DMS153 treated with DMSO at 0.1 percent for 48 hours (cell line): ENCODE results near the gene PTH1R.

Experiments
- DNase-seq: peaks from one replicate; lab custom pipeline; 2025; ENCODE audit not compliant: unreplicated experiment; lab: John Stamatoyannopoulos, UW

Gene PTH1R

GRCh38 chr3:46881596-46882376 lies 4.3 kb downstream of the PTH1R start:
- no peak for DNase-seq

GRCh38 chr3:46882377-46883053 lies 5.0 kb downstream of the PTH1R start:
- DNase-seq = no peak

GRCh38 chr3:46883054-46883829 lies 5.7 kb downstream of the PTH1R start:
- DNase-seq = no peak

GRCh38 chr3:46883830-46884185 lies 6.3 kb downstream of the PTH1R start:
- DNase-seq = no peak

GRCh38 chr3:46884427-46884826 lies 6.9 kb downstream of the PTH1R start:
- no peak for DNase-seq

- DNase-seq = no peak
These were observed 7.4 kb downstream of the PTH1R start for GRCh38 chr3:46884929-46885328.

GRCh38 chr3:46885612-46886011 lies 8.1 kb downstream of the PTH1R start:
- no peak for DNase-seq

- no peak for DNase-seq
These were observed 10.5 kb downstream of the PTH1R start for GRCh38 chr3:46887980-46888494.

GRCh38 chr3:46888705-46889104 lies 11.2 kb downstream of the PTH1R start:
- DNase-seq = no peak

- DNase-seq = no peak
These were observed 12.0 kb downstream of the PTH1R start for GRCh38 chr3:46889381-46890110.

GRCh38 chr3:46890132-46890531 lies 12.6 kb downstream of the PTH1R start:
- DNase-seq = no peak

- no peak for DNase-seq
These were observed 13.6 kb downstream of the PTH1R start for GRCh38 chr3:46891132-46891531.

- no peak for DNase-seq
These were observed 15.0 kb downstream of the PTH1R start for GRCh38 chr3:46892285-46893145.

GRCh38 chr3:46893146-46893748 lies 15.7 kb downstream of the PTH1R start:
- no peak for DNase-seq

- DNase-seq = no peak
These were observed 16.2 kb downstream of the PTH1R start for GRCh38 chr3:46893763-46894162.

- DNase-seq = no peak
These were observed 16.7 kb downstream of the PTH1R start for GRCh38 chr3:46894256-46894655.

GRCh38 chr3:46895204-46895660 lies 17.7 kb downstream of the PTH1R start:
- DNase-seq = no peak

- no peak for DNase-seq
These were observed 18.2 kb downstream of the PTH1R start for GRCh38 chr3:46895761-46896160.

- no peak for DNase-seq
These were observed 18.9 kb downstream of the PTH1R start for GRCh38 chr3:46896386-46896785.

GRCh38 chr3:46897031-46897430 lies 19.5 kb downstream of the PTH1R start:
- DNase-seq = no peak
